Large intestine (tissue), 3 donors: ENCODE data around the gene NAA25. TPM values are rescaled to one million over a fixed set of nuclear protein-coding genes. Genes with fewer than 3 reads are reported as not detected.
"Not testable (repeated sequence)": the region's sequence is repeated elsewhere in the genome, so short reads cannot be mapped to it uniquely, and the experiment has no call there.

Source experiments
- DNase-seq, 2 donors: peaks; one replicate each; pipeline versions ENCODE4 v3.0.0 to v3.0.0-alpha.2; 2013
- H3K27ac ChIP-seq: one replicate; pipeline ENCODE4 v1.5.1; 2013; ENCODE audit warnings: low read length
- H3K27me3 ChIP-seq: 2 replicates; pipeline ENCODE4 v1.6.1; 2013; ENCODE audit warnings: low read length; ENCODE audit not compliant: control insufficient read depth, insufficient read depth
- H3K36me3 ChIP-seq: 2 replicates; pipeline ENCODE4 v1.6.1; 2013; ENCODE audit warnings: low read length; ENCODE audit not compliant: control insufficient read depth, insufficient read depth
- H3K4me1 ChIP-seq: one replicate; pipeline ENCODE4 v1.6.1; 2013; ENCODE audit warnings: low read length; ENCODE audit not compliant: control insufficient read depth, insufficient read depth
- H3K4me3 ChIP-seq: one replicate; pipeline ENCODE4 v1.5.1; 2013; ENCODE audit warnings: low read length
- H3K9me3 ChIP-seq: one replicate; pipeline ENCODE4 v1.6.1; 2013; ENCODE audit warnings: mild to moderate bottlenecking, low read depth, low read length, moderate library complexity; ENCODE audit not compliant: control insufficient read depth
- WGBS: methylation state at CpG from one replicate; pipeline ENCODE4 v1.1.5; 2013; ENCODE audit warnings: low lambda C conversion rate; ENCODE audit not compliant: insufficient coverage; 5-methylcytosine and 5-hydroxymethylcytosine counted together
- polyA plus RNA-seq: library from polyadenylated mRNA; unstranded; fragments of 120-200 nt; gene quantifications from one replicate; pipeline ENCODE4 v1.2.1, GENCODE V29; 2013

The NAA25 gene
- polyA plus RNA-seq, 1 donor, result 19.4 TPM

- WGBS, result 0% methylated on average over 1 of the region's 7 CpGs
- Histone ChIP-seq H3K4me3 (no peak overlapping the region), H3K4me1 (peaks cover 4% of the 10 kb centered on the region), H3K27ac (peak overlapping the region; percentile 87), H3K27me3 (no peaks in the 10 kb centered on the region), H3K36me3 (no peaks in the 10 kb centered on the region), H3K9me3 (no peaks in the 10 kb centered on the region)
- DNase-seq, result peak; percentile 70 to 83
These were observed 7.9 kb upstream of the NAA25 start for GRCh38 chr12:112116232-112117060.

- H3K9me3 ChIP-seq, result no peaks in the 10 kb centered on the region
- WGBS, result no CpG with 5 or more reads among the region's 6 CpGs
- H3K4me1 ChIP-seq, result peaks cover 4% of the 10 kb centered on the region
- no peak overlapping the region for H3K4me3 ChIP-seq
- no peaks in the 10 kb centered on the region for H3K36me3 ChIP-seq
- DNase-seq, result no peak
- no peak overlapping the region for H3K27ac ChIP-seq
- H3K27me3 ChIP-seq, result no peaks in the 10 kb centered on the region
These were observed 6.9 kb upstream of the NAA25 start for GRCh38 chr12:112115259-112116045.

GRCh38 chr12:112112409-112113133, 4.0 kb upstream of the NAA25 start:
- Histone ChIP-seq H3K4me3 (no peak overlapping the region), H3K27ac (no peak overlapping the region), H3K4me1 (peaks cover 5% of the 10 kb centered on the region), H3K27me3 (no peaks in the 10 kb centered on the region), H3K36me3 (no peaks in the 10 kb centered on the region), H3K9me3 (no peaks in the 10 kb centered on the region)
- WGBS, result no CpG with 5 or more reads among the region's 6 CpGs
- no peak for DNase-seq

GRCh38 chr12:112111931-112112330, 3.3 kb upstream of the NAA25 start:
- Histone ChIP-seq H3K27me3 (no peaks in the 10 kb centered on the region), H3K36me3 (no peaks in the 10 kb centered on the region), H3K4me1 (peaks cover 11% of the 10 kb centered on the region), H3K27ac (no peak overlapping the region), H3K4me3 (no peak overlapping the region), H3K9me3 (no peaks in the 10 kb centered on the region)
- DNase-seq, result no peak
- WGBS, result 68% methylated on average over 3 of the region's 5 CpGs

DNA sequence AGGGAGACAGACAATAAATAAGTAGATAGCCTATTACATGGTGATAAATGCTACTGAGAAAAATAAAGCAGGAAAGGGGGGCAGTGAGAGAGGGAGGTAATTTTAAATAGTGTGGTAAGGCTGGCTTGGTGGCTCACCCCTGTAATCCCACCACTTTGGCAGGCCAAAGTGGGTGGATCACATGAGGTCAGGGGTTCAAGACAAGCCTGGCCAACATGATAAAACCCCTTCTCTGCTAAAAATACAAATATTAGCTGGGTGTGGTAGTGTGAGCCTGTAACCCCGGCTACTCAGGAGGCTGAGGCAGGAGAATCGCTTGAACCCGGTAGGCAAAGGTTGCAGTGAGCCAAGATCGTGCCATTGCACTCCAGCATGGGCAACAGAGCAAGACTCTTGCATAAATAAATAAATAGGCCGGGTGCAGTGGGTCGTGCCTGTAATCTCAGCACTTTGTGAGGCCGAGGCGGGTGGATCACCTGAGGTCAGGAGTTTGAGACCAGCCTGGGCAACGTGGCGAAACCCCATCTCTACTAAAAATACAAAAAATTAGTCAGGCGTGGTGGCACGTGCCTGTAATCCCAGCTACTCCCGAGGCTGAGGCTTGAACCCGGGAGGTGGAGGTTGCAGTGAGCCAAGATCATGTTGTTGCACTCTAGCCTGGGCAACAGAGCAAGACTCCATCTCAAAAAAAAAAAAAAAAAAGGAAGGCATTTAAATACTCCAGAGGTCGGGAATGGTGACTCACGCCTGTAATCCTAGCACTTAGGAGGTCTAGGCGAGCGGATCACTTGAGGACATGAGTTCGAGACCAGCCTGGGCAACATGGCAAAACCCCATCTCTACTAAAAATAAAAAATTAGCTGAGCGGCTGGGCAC, 2.4 kb upstream of the NAA25 start:
- not testable (repeated sequence) for H3K4me3 ChIP-seq, H3K4me1 ChIP-seq, H3K36me3 ChIP-seq, H3K27me3 ChIP-seq, DNase-seq, H3K27ac ChIP-seq, H3K9me3 ChIP-seq
- WGBS, result 80% methylated on average over 2 of the region's 20 CpGs

- Histone ChIP-seq H3K9me3 (no peaks in the 10 kb centered on the region), H3K4me3 (peak overlapping the region; percentile 72), H3K27ac (peak overlapping the region; percentile 61), H3K4me1 (peaks cover 10% of the 10 kb centered on the region), H3K36me3 (peaks cover 6% of the 10 kb centered on the region), H3K27me3 (no peaks in the 10 kb centered on the region)
- peak in 1 of 2 donors; percentile 20 for DNase-seq
- no CpG with 5 or more reads among the region's 13 CpGs for WGBS
These were observed 1.0 kb downstream of the NAA25 start for GRCh38 chr12:112107306-112108201.

GRCh38 chr12:112105891-112106290, 2.7 kb downstream of the NAA25 start:
- H3K4me1 ChIP-seq, result peaks cover 10% of the 10 kb centered on the region
- DNase-seq, result no peak
- WGBS, result 100% methylated on average over 2 of the region's 3 CpGs

DNA sequence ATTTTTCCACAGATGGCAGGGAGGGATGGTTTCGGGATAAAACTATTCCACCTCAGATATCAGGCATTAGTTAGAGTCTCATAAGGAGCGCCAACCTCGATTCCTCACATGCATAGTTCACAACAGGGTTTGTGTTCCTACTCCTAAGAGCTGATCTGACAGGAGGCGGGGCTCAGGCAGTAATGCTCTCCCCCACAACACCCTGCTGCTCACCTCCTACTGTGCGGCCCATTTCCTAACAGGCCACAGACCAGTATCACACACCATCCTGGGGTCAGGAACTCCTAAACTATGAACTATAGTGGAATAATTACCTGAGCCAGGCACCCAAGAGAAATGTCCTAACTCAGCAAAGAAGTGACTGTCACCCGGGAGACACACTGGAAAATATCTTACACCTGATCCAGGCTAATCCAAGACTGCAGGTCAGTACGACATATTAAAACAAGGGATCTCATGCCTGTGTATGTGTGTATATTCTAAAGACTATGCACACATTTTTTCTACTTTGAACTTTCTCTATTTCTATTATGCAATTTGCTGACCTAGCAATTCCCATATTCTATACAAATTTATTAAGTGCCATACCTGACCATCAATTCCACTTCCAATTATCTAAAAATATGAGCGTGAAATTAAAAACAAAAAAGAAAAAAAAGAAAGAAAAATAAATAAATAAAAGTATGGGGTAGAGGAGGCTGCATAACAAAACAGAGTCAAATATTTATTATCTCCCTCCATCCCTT, 4.7 kb downstream of the NAA25 start:
- Histone ChIP-seq H3K27me3 (no peaks in the 10 kb centered on the region), H3K9me3 (no peaks in the 10 kb centered on the region), H3K27ac (peak overlapping the region; percentile 24), H3K36me3 (peaks cover 19% of the 10 kb centered on the region), H3K4me3 (no peak overlapping the region), H3K4me1 (peaks cover 10% of the 10 kb centered on the region)
- WGBS, result 93% methylated on average over 2 of the region's 8 CpGs
- peak in 1 of 2 donors; percentile 37 for DNase-seq

More at GRCh38 chr12:112105891-112106290, 2.7 kb downstream of the NAA25 start:
- peaks cover 12% of the 10 kb centered on the region for H3K36me3 ChIP-seq
- no peaks in the 10 kb centered on the region for H3K27me3 ChIP-seq
- H3K27ac ChIP-seq, result no peak overlapping the region
- H3K4me3 ChIP-seq, result no peak overlapping the region
- H3K9me3 ChIP-seq, result no peaks in the 10 kb centered on the region
